Esophagus squamous epithelium (tissue), 4 donors: Measurements from ENCODE around the gene VSIG10L.

Experiments
- POLR2A ChIP-seq, 4 donors: fragments of 450-650 bp; IDR thresholded peaks; one replicate each; pipeline ENCODE4 v1.6.1; 2017; ENCODE audit warnings: antibody characterized with exemption in 4 of 4, mild to moderate bottlenecking in 4 of 4, moderate library complexity in 3 of 4
- TF ChIP-seq, protein P1 (sequence below), 6 experiments: fragments of 450-650 bp in 4 of 6; fragments of 200-600 bp in 2 of 6; sonication (generic) in 2 of 6; IDR thresholded peaks; one replicate each; pipeline ENCODE4 v1.5.1; 2016 to 2019; ENCODE audit warnings: antibody characterized with exemption in 6 of 6, mild to moderate bottlenecking in 4 of 6, moderate library complexity in 4 of 6

DNA sequence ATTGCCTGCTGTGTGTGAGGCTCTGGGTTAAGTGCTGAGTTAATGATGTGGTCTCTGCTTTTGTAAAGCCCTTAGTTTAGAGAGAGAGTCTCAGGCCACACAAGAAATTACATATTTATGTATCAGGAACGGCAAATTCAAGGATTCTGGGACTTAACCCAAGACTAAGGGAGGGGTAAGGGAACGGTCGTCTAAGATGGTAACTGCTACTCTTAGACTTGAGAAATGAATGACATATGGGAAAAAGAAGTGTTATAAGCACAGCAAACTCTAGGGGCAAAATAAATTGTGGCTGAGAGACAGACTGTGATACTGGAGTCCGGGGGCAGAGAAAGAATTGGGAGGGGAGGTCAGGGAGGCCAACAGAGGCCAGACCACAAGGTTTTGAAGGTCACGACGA lies 10.2 kb downstream of the VSIG10L start:
- TF ChIP-seq, protein P1, sequence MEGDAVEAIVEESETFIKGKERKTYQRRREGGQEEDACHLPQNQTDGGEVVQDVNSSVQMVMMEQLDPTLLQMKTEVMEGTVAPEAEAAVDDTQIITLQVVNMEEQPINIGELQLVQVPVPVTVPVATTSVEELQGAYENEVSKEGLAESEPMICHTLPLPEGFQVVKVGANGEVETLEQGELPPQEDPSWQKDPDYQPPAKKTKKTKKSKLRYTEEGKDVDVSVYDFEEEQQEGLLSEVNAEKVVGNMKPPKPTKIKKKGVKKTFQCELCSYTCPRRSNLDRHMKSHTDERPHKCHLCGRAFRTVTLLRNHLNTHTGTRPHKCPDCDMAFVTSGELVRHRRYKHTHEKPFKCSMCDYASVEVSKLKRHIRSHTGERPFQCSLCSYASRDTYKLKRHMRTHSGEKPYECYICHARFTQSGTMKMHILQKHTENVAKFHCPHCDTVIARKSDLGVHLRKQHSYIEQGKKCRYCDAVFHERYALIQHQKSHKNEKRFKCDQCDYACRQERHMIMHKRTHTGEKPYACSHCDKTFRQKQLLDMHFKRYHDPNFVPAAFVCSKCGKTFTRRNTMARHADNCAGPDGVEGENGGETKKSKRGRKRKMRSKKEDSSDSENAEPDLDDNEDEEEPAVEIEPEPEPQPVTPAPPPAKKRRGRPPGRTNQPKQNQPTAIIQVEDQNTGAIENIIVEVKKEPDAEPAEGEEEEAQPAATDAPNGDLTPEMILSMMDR (IDR thresholded peaks at IDR 0.05), result no peak
- no peak for TF ChIP-seq POLR2A (IDR thresholded peaks at IDR 0.05)
